ENCODE data around the gene CDH4.

The CDH4 gene

GRCh38 chr20:61251529-61252393 is at the start of gene CDH4:
TSS of gene CDH4 (plus strand) at chr20:61252261.
- DNase-seq: no peak

GRCh38 chr20:61203320-61203719 is 48.7 kb upstream of the CDH4 start:
- no peak for DNase-seq

DNA sequence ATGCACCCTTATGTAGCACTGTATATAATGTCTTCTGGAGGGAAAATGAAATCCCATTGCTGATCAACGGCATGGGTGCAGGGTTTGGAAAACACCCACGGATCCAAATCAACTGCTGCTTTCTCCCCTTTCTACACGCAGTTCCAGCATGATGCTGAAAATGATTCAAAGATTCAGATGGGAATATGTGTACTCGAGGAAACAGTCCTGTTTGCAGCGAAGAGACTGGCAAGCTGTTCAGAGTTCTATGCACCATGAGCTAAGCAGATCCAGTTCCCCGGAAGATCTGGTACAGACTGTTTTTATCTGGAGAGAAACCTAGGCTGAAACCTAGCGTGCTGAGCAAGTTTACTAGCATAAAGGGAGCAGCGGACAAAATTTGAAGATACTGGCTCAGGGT is 47.9 kb upstream of the CDH4 start:
- no peak for DNase-seq

GRCh38 chr20:61205769-61206168 is 46.3 kb upstream of the CDH4 start:
- no peak for DNase-seq

DNA sequence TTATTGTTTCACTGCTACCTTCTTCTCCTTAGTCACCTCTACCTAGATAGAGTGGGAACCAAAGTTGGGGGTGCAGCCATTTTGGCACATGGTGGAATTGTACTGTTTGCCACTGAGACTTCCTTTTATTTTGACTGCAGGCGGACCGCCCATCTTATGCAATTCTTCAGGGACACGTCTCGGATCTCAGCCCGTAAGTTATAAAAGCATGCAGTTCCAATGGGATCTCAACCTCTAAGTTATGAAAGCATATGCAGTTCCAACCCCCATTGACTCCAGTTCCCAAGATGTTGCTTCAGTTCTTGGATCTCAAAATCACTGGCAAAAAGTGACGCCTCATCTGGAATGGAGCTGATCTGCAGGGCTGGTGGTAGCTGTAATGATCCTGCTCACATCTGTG is 41.2 kb upstream of the CDH4 start:
- DNase-seq: no peak

GRCh38 chr20:61217848-61218247 is 34.2 kb upstream of the CDH4 start:
- DNase-seq: no peak

GRCh38 chr20:61219021-61219431 is 33.0 kb upstream of the CDH4 start:
- no peak for DNase-seq

GRCh38 chr20:61220131-61220530 is 31.9 kb upstream of the CDH4 start:
- no peak for DNase-seq

GRCh38 chr20:61220626-61221325 is 31.3 kb upstream of the CDH4 start:
- no peak for DNase-seq

GRCh38 chr20:61222699-61223098 is 29.4 kb upstream of the CDH4 start:
- DNase-seq: no peak

- DNase-seq: no peak
Observed at GRCh38 chr20:61223121-61223520, 28.9 kb upstream of the CDH4 start.

GRCh38 chr20:61230166-61230565 is 21.9 kb upstream of the CDH4 start:
- no peak for DNase-seq

DNA sequence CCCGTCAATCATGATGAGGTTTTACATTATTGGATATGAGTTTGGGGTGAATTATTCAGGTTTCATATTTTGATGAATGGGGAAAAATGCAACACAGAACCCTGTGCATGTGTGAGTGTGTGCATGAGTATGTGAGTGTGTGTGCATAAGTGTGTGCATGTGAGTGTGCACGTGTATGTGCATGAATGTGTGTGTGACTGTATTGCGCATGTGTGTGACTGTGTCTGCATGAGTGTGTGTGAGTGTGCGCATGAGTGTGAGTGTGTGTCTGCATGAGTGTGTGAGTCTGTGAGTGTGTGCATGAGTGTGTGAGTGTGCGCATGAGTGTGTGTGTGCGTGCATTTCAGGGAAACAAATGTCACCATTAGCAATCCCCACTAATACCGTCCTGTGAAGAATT is 18.5 kb upstream of the CDH4 start:
- no peak for DNase-seq

- DNase-seq: no peak
Observed at GRCh38 chr20:61234224-61234890, 17.7 kb upstream of the CDH4 start.

DNA sequence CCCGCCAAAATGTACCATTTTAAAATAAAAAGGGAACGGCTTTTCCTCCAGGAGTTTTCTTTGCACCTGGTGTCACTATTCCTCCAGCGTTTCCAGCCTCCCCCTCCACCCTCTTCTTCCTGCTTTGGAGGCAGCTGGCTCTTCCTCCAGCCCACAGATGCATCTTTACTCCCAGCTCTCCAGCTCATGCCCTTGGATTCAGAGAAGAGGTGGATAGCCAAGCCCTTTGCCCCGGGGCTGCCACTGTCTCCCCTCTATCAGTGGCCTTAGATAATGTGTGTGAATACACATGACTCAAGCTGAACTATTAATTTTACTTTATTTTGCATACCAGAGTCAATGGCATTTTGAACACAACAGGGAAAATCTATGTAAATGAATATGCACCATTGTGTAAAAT is 15.3 kb upstream of the CDH4 start:
- no peak for DNase-seq

GRCh38 chr20:61238813-61239212 is 13.2 kb upstream of the CDH4 start:
- no peak for DNase-seq

GRCh38 chr20:61240814-61241213 is 11.2 kb upstream of the CDH4 start:
- no peak for DNase-seq

GRCh38 chr20:61244213-61244612 is 7.8 kb upstream of the CDH4 start:
- no peak for DNase-seq

- no peak for DNase-seq
Observed at GRCh38 chr20:61246269-61246668, 5.8 kb upstream of the CDH4 start.

- DNase-seq: no peak
Observed at GRCh38 chr20:61249626-61250025, 2.4 kb upstream of the CDH4 start.

GRCh38 chr20:61252601-61253263 is 671 bp downstream of the CDH4 start:
- DNase-seq: no peak

- no peak for DNase-seq
Observed at GRCh38 chr20:61253264-61253639, 1.2 kb downstream of the CDH4 start.

Measured in CD4-positive, alpha-beta T cell treated with Interleukin-15 for 1 hour (primary cell).